Fibroblast of pulmonary artery (primary cell): Measurements from ENCODE around the gene HSP90AB1.
A peak's percentile ranks its signal among the peaks of the same experiment; 100 is the strongest.

Experiments used
- DNase-seq: peaks from one replicate; pipeline ENCODE4 v3.0.0-alpha.2; 2010; ENCODE audit warnings: low read depth
- H3K4me3 ChIP-seq: replicated peaks from 2 replicates; pipeline ENCODE4 v1.5.1; 2011; ENCODE audit warnings: low read depth, mild to moderate bottlenecking, control low read depth, low read length, moderate library complexity
- TF ChIP-seq, protein P1 (sequence below): IDR thresholded peaks from 2 replicates; pipeline ENCODE4 v1.5.1; 2011; ENCODE audit warnings: mild to moderate bottlenecking, control low read depth, low read length, inconsistent platforms; ENCODE audit errors: missing control alignments

Gene HSP90AB1

DNA sequence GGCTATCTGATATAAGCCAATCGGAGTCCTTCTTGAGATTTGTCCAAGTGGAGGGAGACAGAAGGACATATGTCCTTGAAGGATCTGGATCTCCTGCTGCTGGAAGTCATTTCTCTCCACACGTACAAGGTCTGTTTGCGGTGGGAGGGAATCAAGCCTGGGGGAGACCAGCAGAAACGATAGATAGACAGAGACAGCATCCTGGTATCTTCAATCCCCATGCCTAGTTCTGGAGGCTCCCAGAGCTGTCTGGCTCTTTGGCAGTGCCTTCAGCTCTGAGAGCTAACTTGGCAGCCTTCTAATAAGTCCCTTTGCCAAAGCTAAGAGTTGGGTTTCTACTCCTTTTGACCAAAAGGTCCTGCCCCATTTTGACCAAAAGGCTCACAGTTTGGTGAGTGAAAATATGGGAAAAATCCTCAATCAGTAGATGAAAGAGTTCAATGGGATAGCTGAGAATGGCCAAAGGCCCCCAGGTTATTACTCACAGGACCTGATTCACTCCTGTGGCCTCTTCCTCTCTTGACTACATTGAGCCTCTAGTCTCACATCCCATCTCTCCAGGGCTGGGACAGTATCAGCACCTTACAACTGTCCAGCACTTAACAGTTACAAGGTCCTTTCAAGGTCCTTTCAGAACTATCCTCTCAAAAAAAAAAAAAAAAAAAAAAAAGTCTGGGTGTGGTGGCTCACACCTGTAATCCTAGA is 45.9 kb downstream of the HSP90AB1 start:
- DNase-seq = no peak
- no peak overlapping the region for H3K4me3 ChIP-seq
- TF ChIP-seq, protein P1, sequence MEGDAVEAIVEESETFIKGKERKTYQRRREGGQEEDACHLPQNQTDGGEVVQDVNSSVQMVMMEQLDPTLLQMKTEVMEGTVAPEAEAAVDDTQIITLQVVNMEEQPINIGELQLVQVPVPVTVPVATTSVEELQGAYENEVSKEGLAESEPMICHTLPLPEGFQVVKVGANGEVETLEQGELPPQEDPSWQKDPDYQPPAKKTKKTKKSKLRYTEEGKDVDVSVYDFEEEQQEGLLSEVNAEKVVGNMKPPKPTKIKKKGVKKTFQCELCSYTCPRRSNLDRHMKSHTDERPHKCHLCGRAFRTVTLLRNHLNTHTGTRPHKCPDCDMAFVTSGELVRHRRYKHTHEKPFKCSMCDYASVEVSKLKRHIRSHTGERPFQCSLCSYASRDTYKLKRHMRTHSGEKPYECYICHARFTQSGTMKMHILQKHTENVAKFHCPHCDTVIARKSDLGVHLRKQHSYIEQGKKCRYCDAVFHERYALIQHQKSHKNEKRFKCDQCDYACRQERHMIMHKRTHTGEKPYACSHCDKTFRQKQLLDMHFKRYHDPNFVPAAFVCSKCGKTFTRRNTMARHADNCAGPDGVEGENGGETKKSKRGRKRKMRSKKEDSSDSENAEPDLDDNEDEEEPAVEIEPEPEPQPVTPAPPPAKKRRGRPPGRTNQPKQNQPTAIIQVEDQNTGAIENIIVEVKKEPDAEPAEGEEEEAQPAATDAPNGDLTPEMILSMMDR = no peak

DNA sequence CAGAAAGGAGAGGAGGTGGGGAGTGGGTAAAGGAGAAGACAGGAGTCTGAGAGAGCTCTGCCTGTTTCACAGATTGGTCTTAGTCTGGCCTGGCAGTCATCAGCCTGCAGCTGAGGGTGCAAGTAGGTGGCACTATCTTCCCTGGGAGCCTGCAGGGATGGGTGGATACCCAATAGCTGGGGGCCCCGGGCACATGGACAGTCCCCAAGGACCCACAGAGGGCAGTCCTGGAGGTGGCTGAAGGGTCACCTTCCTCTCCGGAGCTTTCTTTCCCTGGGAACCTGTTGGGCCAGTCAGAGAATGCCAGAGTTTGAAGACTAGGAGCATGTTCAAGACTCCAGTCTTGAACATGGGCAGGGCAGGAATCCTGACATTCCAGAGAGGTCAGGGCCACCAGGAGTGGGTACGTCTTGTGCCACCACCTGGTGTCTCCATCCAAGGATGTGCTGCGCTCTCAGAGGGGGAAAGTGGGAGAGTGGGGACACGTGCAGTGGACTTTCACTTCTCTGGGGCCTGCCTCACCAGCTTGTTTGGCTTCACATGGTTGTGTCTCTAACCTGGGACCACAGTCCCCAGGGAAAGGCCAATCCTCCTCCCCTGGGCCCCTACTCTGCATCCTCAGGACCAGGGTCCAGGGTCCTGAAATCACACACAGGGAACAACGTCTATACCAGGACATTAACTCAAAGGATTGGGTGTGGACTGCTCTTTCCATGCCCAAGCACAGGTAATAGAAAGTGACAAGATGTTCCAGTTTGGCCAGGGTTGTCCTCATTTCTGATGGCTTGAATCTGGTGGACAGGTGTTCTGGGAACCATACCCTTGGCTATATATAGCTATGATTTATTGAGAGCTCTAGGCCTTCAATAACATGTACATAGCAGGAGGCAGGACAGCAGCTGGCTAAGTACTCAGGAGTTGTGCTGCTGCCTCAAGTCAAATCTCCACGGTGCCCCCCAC is 48.2 kb downstream of the HSP90AB1 start:
- H3K4me3 ChIP-seq = no peak overlapping the region
- TF ChIP-seq, protein P1 = no peak
- no peak for DNase-seq

DNA sequence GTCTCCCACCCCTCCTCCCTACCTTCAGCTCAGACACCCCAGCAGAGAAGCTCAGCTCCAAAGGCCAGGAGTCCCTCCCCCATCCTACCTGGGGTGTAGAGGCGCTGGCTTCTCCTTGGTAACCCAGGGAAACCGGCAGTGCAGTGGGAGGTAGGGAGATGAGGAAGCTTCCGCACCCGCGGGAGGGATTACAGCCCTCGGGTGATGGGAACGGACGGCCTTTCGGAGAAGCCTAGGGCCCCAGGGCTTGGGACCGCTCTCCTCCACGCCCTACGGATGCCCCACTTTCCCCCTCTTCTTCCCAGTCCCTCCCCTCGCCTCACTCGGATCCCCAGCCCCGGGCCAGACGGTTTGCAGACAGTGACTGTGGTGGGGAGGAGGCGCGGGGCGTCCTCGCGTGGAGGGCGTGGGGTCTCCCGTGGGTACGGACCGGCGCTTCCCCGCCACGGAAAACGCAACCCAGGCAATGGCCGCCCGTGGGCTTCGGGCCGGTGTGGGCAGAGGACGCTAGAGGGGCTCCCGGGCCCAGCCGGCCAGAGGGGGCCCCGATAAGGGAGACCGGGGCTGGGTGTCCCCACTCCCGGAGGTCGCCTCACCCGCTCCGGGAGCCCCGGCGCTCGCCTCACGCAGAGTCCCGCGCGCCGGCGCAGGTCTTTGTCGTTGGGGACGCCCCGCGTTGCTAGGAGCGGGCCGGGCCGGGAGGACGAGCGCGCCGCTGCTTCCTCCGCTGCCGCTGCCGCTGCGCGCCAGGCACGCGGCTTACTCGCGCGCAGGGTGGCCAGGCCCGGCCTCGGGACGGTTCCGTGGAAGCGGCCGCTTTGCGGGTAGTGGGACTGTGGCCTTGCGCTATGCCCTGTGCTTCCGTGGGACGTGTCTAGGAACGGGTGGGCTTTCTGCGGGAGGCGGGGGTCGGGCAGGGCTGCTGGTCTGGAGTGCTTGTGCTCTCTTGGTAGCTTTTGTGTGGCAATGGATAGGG is 50.5 kb downstream of the HSP90AB1 start:
- DNase-seq = peak; percentile 19
- H3K4me3 ChIP-seq = peak overlapping the region; percentile 46
- TF ChIP-seq, protein P1 = no peak

DNA sequence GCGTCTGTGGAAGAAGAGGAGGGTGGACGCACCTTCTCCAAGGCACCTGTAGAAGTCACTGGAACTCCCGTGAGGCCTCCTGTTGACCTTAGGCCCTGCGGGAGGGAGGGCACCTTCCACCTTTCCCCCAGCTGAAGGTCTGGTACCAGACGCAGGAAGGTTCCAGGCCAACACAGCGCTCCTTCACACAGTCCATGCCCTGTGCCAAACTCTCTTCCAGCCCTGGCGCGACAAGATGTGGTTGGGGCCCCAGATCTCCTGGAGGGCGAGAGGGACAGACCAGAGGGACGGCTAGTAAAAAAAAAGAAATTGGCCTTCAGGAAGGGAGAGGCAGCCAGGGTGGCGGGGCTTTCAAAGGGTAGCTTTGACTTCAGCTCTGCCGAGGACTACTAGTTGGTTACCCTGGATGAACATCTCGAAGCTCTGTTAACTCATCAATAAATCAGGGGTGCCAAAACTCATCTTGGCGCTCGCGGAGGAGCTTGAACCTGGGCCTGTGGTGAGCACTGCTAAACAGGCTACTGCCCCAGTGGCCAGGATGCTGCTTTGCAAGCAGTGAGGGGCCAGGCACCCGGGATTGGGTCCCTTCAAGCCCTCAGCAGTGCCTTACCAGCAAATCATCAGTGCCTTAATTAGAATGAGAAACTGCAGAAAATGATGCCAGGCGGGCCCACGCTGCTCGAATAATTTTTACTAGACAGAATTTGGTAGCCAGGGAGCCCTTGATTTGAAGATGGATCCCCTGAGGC is 51.3 kb downstream of the HSP90AB1 start:
- TF ChIP-seq, protein P1 = no peak
- H3K4me3 ChIP-seq = peak overlapping the region; percentile 10
- DNase-seq = no peak

DNA sequence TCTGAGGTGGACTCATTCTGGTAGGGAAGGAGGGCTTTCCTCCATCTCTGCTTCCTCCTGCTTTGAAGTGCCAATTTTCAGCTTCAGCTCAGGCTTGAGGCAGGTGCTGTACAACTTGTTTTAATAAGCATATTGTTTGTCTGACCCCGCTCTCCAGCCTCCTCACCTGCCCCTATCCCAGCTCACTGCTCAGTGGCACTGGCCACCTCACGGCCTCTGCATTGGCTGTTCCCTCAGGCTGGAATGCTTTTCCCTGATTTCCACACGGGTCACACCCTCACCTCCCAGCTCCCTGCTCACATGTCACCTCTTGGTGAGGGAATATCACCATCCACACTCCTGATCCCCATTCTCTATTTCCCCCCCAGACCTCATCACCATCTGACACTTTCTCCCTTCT is 52.0 kb downstream of the HSP90AB1 start:
- TF ChIP-seq, protein P1 = no peak
- no peak for DNase-seq
- H3K4me3 ChIP-seq = no peak overlapping the region
